Measurements from ENCODE around the gene TASP1.
"Not testable (repeated sequence)": the region's sequence is repeated elsewhere in the genome, so short reads cannot be mapped to it uniquely, and the experiment has no call there.

Gene TASP1

GRCh38 chr20:13638496-13639149 lies at the start of gene TASP1:
TSS of gene TASP1 (minus strand) at chr20:13638932. CDS start at chr20:13630078, 8,854 bp downstream.
- peak; percentile 87 for DNase-seq (ENCODE audit: low read depth)

- DNase-seq (ENCODE audit: low read depth) = no peak
Observed at GRCh38 chr20:13687815-13688214, 49.1 kb upstream of the TASP1 start.

- no peak for DNase-seq (ENCODE audit: low read depth)
Observed at GRCh38 chr20:13685623-13686022, 46.9 kb upstream of the TASP1 start.

- DNase-seq (ENCODE audit: low read depth) = no peak
Observed at GRCh38 chr20:13684566-13685222, 46.0 kb upstream of the TASP1 start.

GRCh38 chr20:13683833-13684232 lies 45.1 kb upstream of the TASP1 start:
- no peak for DNase-seq (ENCODE audit: low read depth)

- no peak for DNase-seq (ENCODE audit: low read depth)
Observed at GRCh38 chr20:13681248-13682125, 42.8 kb upstream of the TASP1 start.

- DNase-seq (ENCODE audit: low read depth) = no peak
Observed at GRCh38 chr20:13678944-13679343, 40.2 kb upstream of the TASP1 start.

- DNase-seq (ENCODE audit: low read depth) = no peak
Observed at GRCh38 chr20:13677241-13677640, 38.5 kb upstream of the TASP1 start.

GRCh38 chr20:13676682-13677081 lies 38.0 kb upstream of the TASP1 start:
- DNase-seq (ENCODE audit: low read depth) = no peak

GRCh38 chr20:13672690-13673089 lies 34.0 kb upstream of the TASP1 start:
- DNase-seq (ENCODE audit: low read depth) = no peak

GRCh38 chr20:13671916-13672378 lies 33.2 kb upstream of the TASP1 start:
- DNase-seq (ENCODE audit: low read depth) = no peak

- DNase-seq (ENCODE audit: low read depth) = no peak
Observed at GRCh38 chr20:13671512-13671911, 32.8 kb upstream of the TASP1 start.

GRCh38 chr20:13670160-13670559 lies 31.4 kb upstream of the TASP1 start:
- DNase-seq (ENCODE audit: low read depth) = no peak

GRCh38 chr20:13665709-13666395 lies 27.1 kb upstream of the TASP1 start:
- no peak for DNase-seq (ENCODE audit: low read depth)

GRCh38 chr20:13661070-13661685 lies 22.4 kb upstream of the TASP1 start:
- DNase-seq (ENCODE audit: low read depth) = no peak

GRCh38 chr20:13659288-13659687 lies 20.6 kb upstream of the TASP1 start:
- no peak for DNase-seq (ENCODE audit: low read depth)

- DNase-seq (ENCODE audit: low read depth) = not testable (repeated sequence)
Observed at GRCh38 chr20:13658060-13658459, 19.3 kb upstream of the TASP1 start.

GRCh38 chr20:13656721-13657368 lies 18.1 kb upstream of the TASP1 start:
- DNase-seq (ENCODE audit: low read depth) = no peak

GRCh38 chr20:13654463-13655023 lies 15.8 kb upstream of the TASP1 start:
- no peak for DNase-seq (ENCODE audit: low read depth)

GRCh38 chr20:13650474-13650873 lies 11.7 kb upstream of the TASP1 start:
- no peak for DNase-seq (ENCODE audit: low read depth)
